AG10803 (cell line): ENCODE data around the gene UNC93A.
"Not testable (repeated sequence)": the region's sequence is repeated elsewhere in the genome, so short reads cannot be mapped to it uniquely, and the experiment has no call there.

Experiments
- DNase-seq: peaks from one replicate; pipeline ENCODE4 v3.0.0; 2010; ENCODE audit warnings: low read depth
- H3K4me3 ChIP-seq: 2 replicates; pipeline ENCODE4 v1.5.1; 2011; ENCODE audit warnings: mild to moderate bottlenecking, low read length, control low read depth
- TF ChIP-seq, protein P1 (sequence below): conservative IDR thresholded peaks from 2 replicates; pipeline ENCODE4 v1.5.1; 2011; ENCODE audit warnings: mild to moderate bottlenecking, low read length, control low read depth, inconsistent platforms

UNC93A gene

GRCh38 chr6:167290786-167291622 lies at the start of gene UNC93A:
Gene UNC93A, plus strand, starts transcription at chr6:167291315. Its CDS starts 175 bp downstream, at chr6:167291490.
- TF ChIP-seq, protein P1, sequence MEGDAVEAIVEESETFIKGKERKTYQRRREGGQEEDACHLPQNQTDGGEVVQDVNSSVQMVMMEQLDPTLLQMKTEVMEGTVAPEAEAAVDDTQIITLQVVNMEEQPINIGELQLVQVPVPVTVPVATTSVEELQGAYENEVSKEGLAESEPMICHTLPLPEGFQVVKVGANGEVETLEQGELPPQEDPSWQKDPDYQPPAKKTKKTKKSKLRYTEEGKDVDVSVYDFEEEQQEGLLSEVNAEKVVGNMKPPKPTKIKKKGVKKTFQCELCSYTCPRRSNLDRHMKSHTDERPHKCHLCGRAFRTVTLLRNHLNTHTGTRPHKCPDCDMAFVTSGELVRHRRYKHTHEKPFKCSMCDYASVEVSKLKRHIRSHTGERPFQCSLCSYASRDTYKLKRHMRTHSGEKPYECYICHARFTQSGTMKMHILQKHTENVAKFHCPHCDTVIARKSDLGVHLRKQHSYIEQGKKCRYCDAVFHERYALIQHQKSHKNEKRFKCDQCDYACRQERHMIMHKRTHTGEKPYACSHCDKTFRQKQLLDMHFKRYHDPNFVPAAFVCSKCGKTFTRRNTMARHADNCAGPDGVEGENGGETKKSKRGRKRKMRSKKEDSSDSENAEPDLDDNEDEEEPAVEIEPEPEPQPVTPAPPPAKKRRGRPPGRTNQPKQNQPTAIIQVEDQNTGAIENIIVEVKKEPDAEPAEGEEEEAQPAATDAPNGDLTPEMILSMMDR, result no peak
- H3K4me3 ChIP-seq, result no peak within 1 kb of the TSS
- DNase-seq, result no peak

DNA sequence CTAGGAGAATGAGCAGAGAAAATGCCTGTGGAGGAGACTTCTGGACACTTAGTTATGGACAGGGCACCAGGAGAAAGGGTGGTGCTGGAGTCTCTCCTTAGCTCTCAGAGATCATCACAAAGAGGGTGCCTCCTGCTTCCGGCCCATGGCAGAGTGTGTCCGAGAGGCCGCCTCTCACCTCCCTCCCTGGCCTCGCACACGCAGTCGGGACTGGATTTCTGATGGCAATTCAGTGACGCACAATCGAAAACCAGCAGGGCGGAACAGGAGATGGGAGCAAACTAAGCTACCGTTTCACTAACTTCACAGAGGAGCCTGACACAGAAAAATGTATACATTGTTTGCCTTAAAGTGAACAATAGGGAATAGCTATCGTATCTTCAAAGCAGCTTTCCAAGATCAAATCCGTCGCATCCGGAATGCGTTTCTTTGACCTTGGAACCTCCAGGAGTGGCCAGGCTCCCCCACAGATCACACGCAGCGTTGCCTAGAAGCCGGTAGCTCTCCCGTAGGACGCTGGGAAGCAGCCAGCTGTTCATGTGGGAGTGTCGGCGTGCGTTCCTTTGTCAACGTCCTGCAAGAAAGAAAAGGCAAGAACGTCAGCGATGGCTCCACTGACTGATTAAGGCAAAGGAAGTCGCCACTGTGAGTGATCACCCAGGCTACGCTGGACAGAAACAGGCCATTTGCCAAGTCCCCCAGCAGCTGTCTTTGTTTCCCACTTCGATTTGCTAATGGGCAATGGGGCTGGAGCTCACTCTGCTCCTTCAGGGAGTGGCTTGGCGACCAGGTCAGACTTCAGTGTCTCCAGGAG lies 49.6 kb upstream of the UNC93A start:
- not testable (repeated sequence) for H3K4me3 ChIP-seq, DNase-seq

DNA sequence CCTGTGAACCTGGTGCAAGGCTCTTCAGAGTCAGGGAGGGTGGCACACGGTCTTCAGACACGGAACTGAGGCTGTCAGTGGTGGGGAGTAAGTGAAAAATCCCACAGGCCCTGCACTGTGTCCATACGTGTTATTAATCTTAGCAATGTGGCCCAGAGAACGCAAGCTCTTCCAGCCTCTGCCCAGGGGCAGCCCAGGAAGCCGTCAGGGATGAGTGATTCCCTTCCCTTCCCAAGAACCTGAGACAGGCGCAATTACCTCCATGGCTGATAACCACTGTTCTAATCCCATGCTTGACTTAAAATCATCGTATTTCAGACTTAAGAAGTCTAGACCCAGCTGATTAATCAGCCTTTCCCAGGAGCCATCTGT lies 49.0 kb upstream of the UNC93A start:
- not testable (repeated sequence) for DNase-seq, H3K4me3 ChIP-seq

- not testable (repeated sequence) for DNase-seq, H3K4me3 ChIP-seq
These were observed 48.5 kb upstream of the UNC93A start for GRCh38 chr6:167242511-167243051.

DNA sequence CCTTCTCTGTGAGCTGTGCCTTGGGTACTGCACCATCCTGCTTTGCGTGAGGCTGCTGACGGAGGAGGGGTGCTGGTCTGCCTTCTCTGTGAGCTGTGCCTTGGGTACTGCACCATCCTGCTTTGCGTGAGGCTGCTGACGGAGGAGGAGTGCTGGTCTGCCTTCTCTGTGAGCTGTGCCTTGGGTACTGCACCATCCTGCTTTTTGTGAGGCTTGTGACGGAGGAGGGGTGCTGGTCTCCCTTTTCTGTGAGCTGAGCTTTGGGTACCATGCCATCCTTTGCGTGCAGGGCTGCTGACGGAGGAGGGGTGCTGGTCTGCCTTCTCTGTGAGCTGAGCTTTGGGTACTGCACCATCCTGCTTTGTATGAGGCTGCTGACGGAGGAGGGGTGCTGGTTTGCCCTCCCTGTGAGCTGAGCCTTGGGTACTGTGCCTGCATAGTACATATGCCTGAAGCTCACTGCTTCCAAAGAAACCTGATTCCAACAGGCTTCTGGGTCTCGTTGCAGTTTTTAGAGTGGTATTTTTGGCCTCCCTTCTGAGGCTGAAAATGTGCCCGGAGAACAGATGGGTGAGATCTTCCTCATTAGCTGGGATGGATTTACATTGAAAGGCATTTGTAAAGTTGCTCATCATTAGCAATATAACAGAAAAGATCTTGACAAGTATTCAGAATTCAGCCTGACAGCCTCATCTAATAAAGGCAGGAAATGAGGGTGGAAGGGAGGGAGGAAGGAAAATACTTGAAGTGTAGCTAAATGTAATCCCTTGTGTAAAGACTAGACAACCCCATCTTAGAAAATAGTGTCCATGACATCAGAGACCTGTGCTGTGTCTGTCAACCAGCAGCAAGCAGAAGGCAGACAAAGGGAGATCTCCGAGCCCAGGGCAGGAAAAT lies 46.8 kb upstream of the UNC93A start:
- TF ChIP-seq, protein P1, result no peak
- no peak for DNase-seq
- H3K4me3 ChIP-seq, result no peak overlapping the region

GRCh38 chr6:167244991-167245390 lies 46.1 kb upstream of the UNC93A start:
- no peak overlapping the region for H3K4me3 ChIP-seq
- DNase-seq, result no peak
- TF ChIP-seq, protein P1, result no peak

DNA sequence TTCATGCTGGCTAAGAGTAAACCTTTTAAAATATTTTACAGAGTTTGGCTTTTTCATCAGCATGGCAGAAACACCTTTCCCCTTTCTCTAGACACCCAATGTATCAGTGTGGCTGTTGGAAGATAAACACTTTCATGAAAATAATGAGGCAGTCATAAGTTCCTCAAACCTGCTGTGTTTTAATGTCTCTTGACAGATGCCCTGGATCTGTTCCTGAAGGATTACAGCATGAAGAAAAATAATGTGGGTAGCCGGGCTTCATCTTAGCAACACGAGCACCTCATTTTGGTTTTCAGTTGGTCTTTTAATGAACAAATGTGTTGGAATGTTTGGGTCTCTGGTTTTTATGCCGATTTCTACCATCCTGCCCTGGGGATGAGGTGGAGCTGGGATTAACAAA lies 45.5 kb upstream of the UNC93A start:
- no peak for DNase-seq
- no peak overlapping the region for H3K4me3 ChIP-seq

More for the DNA sequence above, 45.5 kb upstream of the UNC93A start:
- TF ChIP-seq, protein P1, result no peak
